Spleen (tissue), 11 donors: ENCODE results near the gene PTH1R. TPM values are rescaled to one million over a fixed set of nuclear protein-coding genes. Genes with fewer than 3 reads are reported as not detected.

Experiments used
- DNase-seq: peaks from one replicate; pipeline ENCODE4 v3.0.0-alpha.2; 2020
- H3K27ac ChIP-seq, 8 donors: fragments of 200-600 bp; sonication (generic) in 7 of 8; 1 replicate in 4 of 8; 2 replicates in 4 of 8; pipeline versions ENCODE4 v1.5.0 to v1.8.0; 2016 to 2021; ENCODE audit warnings: inconsistent platforms in 4 of 8, mild to moderate bottlenecking in 4 of 8, moderate library complexity in 1 of 8
- H3K27me3 ChIP-seq, 7 donors: fragments of 200-600 bp; sonication (generic) in 6 of 7; replicated peaks in 1 of 7; 1 replicate in 4 of 7; 2 replicates in 3 of 7; pipeline versions ENCODE4 v1.5.0 to v1.8.0; 2016 to 2021; ENCODE audit warnings: inconsistent platforms in 3 of 7, mild to moderate bottlenecking in 1 of 7
- H3K36me3 ChIP-seq, 6 donors: fragments of 200-600 bp; sonication (generic) in 5 of 6; 1 replicate in 4 of 6; 2 replicates in 2 of 6; pipeline versions ENCODE4 v1.5.0 to v1.8.0; 2016 to 2021; ENCODE audit warnings: inconsistent platforms in 2 of 6
- H3K4me1 ChIP-seq, 6 donors: fragments of 200-600 bp; sonication (generic) in 5 of 6; 1 replicate in 3 of 6; 2 replicates in 3 of 6; pipeline versions ENCODE4 v1.5.0 to v1.8.0; 2016 to 2021; ENCODE audit warnings: inconsistent platforms in 3 of 6
- H3K4me3 ChIP-seq, 8 donors: fragments of 200-600 bp; sonication (generic) in 7 of 8; 1 replicate in 4 of 8; 2 replicates in 4 of 8; pipeline versions ENCODE4 v1.5.0 to v1.8.0; 2016 to 2021; ENCODE audit warnings: inconsistent platforms in 4 of 8, mild to moderate bottlenecking in 4 of 8, moderate library complexity in 2 of 8
- H3K9me3 ChIP-seq, 8 donors: fragments of 200-600 bp; sonication (generic) in 7 of 8; 1 replicate in 4 of 8; 2 replicates in 4 of 8; pipeline versions ENCODE4 v1.5.0 to v1.8.0; 2016 to 2021; ENCODE audit warnings: inconsistent platforms in 4 of 8
- CTCF ChIP-seq, 11 experiments: fragments of 200-600 bp in 7 of 11; fragments of 450-650 bp in 4 of 11; sonication (generic) in 4 of 11; IDR thresholded peaks in 8 of 11; conservative IDR thresholded peaks in 3 of 11; 1 replicate in 7 of 11; 2 replicates in 4 of 11; pipeline versions ENCODE4 v1.4.0 to v1.8.0; 2016 to 2021; ENCODE audit warnings: antibody characterized with exemption in 11 of 11, inconsistent platforms in 4 of 11, mild to moderate bottlenecking in 1 of 11
- POLR2A ChIP-seq, 3 donors: fragments of 450-650 bp; IDR thresholded peaks; one replicate each; pipeline ENCODE4 v1.5.1; 2017; ENCODE audit warnings: antibody characterized with exemption in 3 of 3, mild to moderate bottlenecking in 1 of 3
- POLR2AphosphoS5 ChIP-seq, 3 donors: sonication (generic); formaldehyde crosslinking; IDR thresholded peaks; one replicate each; pipeline ENCODE4 v1.5.1; 2017; ENCODE audit warnings: antibody characterized with exemption in 3 of 3
- WGBS, 5 donors: extraction: QIAGEN DNeasy Blood & Tissue Kit in 3 of 5; methylation state at CpG; one replicate each; pipeline versions ENCODE4 v1.1.5 to v1.1.7; 2013 to 2018; 5-methylcytosine and 5-hydroxymethylcytosine counted together
- intact Hi-C: fragments of 100-400 bp; cut with DNase I; formaldehyde crosslinking; loops from one replicate; pipeline ENCODE4 v1.15.0; 2023; ENCODE audit warnings: low total_unique reads
- polyA plus RNA-seq, 3 donors: library from polyadenylated mRNA; stranded (reverse); fragments of 200-250 nt; gene quantifications; one replicate each; pipeline ENCODE4 v1.2.1, GENCODE V29; 2013
- total RNA-seq, 7 donors: library from RNA; depleted of rRNA in 3 of 7; stranded (reverse); fragments of >200 nt in 3 of 7; fragmentation: NEBNext Ultra II Directional in 4 of 7; extraction: Animal tissue kit (Norgen Biotek cat#: 25700) in 4 of 7; gene quantifications; one replicate each; pipeline versions ENCODE4 v1.1.0 to v1.2.1, GENCODE V29; 2016 to 2021
- donor health status: healthy with polysubstance abuse.
- donor health status: DM: no; HTN: no; CAD: no; lungs with moderate emphysema.
- donor health status: DM: no; HTN: no; CAD: no.
- donor health status: Bipolar disorder and iron deficiency.
- donor health status: healthy.
- donor health status: DM: no; HTN: no; CAD: no.
- donor health status: DM: yes; HTN: yes; CAD: no.

The PTH1R gene
- total and polyA plus RNA-seq, 10 donors, result 5.1 to 190 (median 34.1) TPM

- intact Hi-C loops, result no loop called here
- 72 to 78% (median 73%) methylated on average over 10 of the region's 10 CpGs for WGBS, 5 donors
Measured at GRCh38 chr3:46869440-46869839, 8.1 kb upstream of the PTH1R start.

GRCh38 chr3:46870651-46871050 lies 6.9 kb upstream of the PTH1R start:
- H3K9me3 ChIP-seq, result no peaks in the 10 kb centered on the region
- 89 to 98% (median 94%) methylated on average over 5 of the region's 5 CpGs for WGBS, 5 donors
- intact Hi-C loops, result no loop called here

More at GRCh38 chr3:46869440-46869839, 8.1 kb upstream of the PTH1R start:
- TF ChIP-seq POLR2AphosphoS5 (IDR thresholded peaks at IDR 0.05) (peak in 1 of 3 donors; percentile 53), POLR2A (IDR thresholded peaks at IDR 0.05) (no peak)
- peak overlapping the region in 6 of 8 donors; percentile 38 to 68 (median 56) for H3K27ac ChIP-seq
- no peaks in the 10 kb centered on the region for H3K36me3 ChIP-seq
- H3K27me3 ChIP-seq, result peaks cover 0 to 21% (median 0%) of the 10 kb centered on the region in 7 donors
- DNase-seq, result no peak
- no peak overlapping the region for H3K4me3 ChIP-seq
- no peaks in the 10 kb centered on the region for H3K9me3 ChIP-seq
- H3K4me1 ChIP-seq, result peaks cover 8 to 99% (median 43%) of the 10 kb centered on the region in 6 donors

GRCh38 chr3:46871222-46871621 lies 6.3 kb upstream of the PTH1R start:
- no peaks in the 10 kb centered on the region for H3K9me3 ChIP-seq
- H3K27me3 ChIP-seq, result peaks cover 0 to 21% (median 0%) of the 10 kb centered on the region in 7 donors
- DNase-seq, result no peak
- H3K4me1 ChIP-seq, result peaks cover 8 to 86% (median 40%) of the 10 kb centered on the region in 6 donors
- peak overlapping the region in 3 of 8 donors; percentile 10 to 21 (median 16) for H3K27ac ChIP-seq
- H3K4me3 ChIP-seq, result no peak overlapping the region
- WGBS, 5 donors, result 64 to 84% (median 73%) methylated on average over 10 of the region's 10 CpGs
- no peak for TF ChIP-seq POLR2A (IDR thresholded peaks at IDR 0.05)
- no peak for TF ChIP-seq POLR2AphosphoS5 (IDR thresholded peaks at IDR 0.05)
- TF ChIP-seq CTCF (IDR thresholded peaks at IDR 0.05 in 8 of 11, conservative IDR thresholded peaks at IDR 0.05 in 3 of 11), result no peak
- intact Hi-C loops, result no loop called here
- no peaks in the 10 kb centered on the region for H3K36me3 ChIP-seq

More at GRCh38 chr3:46870651-46871050, 6.9 kb upstream of the PTH1R start:
- no peak overlapping the region for H3K4me3 ChIP-seq
- no peaks in the 10 kb centered on the region for H3K36me3 ChIP-seq
- peaks cover 8 to 92% (median 42%) of the 10 kb centered on the region in 6 donors for H3K4me1 ChIP-seq
- no peak for DNase-seq
- TF ChIP-seq CTCF (IDR thresholded peaks at IDR 0.05 in 8 of 11, conservative IDR thresholded peaks at IDR 0.05 in 3 of 11) (no peak), POLR2A (IDR thresholded peaks at IDR 0.05) (no peak), POLR2AphosphoS5 (IDR thresholded peaks at IDR 0.05) (no peak)
- peaks cover 0 to 21% (median 0%) of the 10 kb centered on the region in 7 donors for H3K27me3 ChIP-seq
- H3K27ac ChIP-seq, result peak overlapping the region in 1 of 8 donors; percentile 63

GRCh38 chr3:46873521-46873920 lies 4.0 kb upstream of the PTH1R start:
- DNase-seq, result no peak
- Histone ChIP-seq H3K4me3 (no peak overlapping the region), H3K4me1 (peaks cover 8 to 70% (median 31%) of the 10 kb centered on the region in 6 donors), H3K27me3 (peaks cover 0 to 6% (median 0%) of the 10 kb centered on the region in 7 donors), H3K9me3 (no peaks in the 10 kb centered on the region), H3K27ac (peak overlapping the region in 7 of 8 donors; percentile 19 to 75 (median 62)), H3K36me3 (no peaks in the 10 kb centered on the region)
- TF ChIP-seq POLR2AphosphoS5 (IDR thresholded peaks at IDR 0.05), result peak; percentile 32 to 64 (median 39)
- no peak for TF ChIP-seq CTCF (IDR thresholded peaks at IDR 0.05 in 8 of 11, conservative IDR thresholded peaks at IDR 0.05 in 3 of 11)
- TF ChIP-seq POLR2A (IDR thresholded peaks at IDR 0.05), result no peak
- intact Hi-C loops, result no loop called here
- 34 to 45% (median 40%) methylated on average over 4 to 5 of the region's 5 CpGs for WGBS, 5 donors
